NCI-H345 treated with DMSO at 0.1 percent for 48 hours (cell line): ENCODE results near the gene TAF5L.
"Not testable (repeated sequence)": the region's sequence is repeated elsewhere in the genome, so short reads cannot be mapped to it uniquely, and the experiment has no call there.

Source experiments
- DNase-seq: peaks from one replicate; lab custom pipeline; 2025; ENCODE audit not compliant: unreplicated experiment; lab: John Stamatoyannopoulos, UW

TAF5L gene

GRCh38 chr1:229642970-229643369 lies 17.0 kb upstream of the TAF5L start:
- no peak for DNase-seq

GRCh38 chr1:229642376-229642775 lies 16.5 kb upstream of the TAF5L start:
- no peak for DNase-seq

DNA sequence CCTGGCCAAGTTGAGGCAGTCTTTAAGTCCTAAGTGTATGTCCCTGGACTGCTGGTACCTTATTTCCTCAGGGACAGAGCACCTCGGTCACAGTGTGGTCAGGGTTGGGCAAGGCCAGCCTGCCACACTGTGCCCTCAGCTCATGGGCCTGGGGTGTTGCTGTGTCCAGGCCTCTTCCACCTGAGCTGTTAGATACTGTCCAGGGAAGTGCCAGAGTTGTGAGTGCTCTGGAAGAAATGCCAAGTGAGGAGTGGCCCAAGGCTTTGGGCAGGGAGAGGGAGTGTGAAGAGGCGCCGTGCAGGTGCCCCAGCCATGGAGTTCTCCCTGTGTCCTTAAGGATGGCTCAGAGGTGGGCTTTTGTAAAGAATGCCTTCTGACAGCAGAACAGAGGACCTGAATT lies 15.4 kb upstream of the TAF5L start:
- DNase-seq, result no peak

DNA sequence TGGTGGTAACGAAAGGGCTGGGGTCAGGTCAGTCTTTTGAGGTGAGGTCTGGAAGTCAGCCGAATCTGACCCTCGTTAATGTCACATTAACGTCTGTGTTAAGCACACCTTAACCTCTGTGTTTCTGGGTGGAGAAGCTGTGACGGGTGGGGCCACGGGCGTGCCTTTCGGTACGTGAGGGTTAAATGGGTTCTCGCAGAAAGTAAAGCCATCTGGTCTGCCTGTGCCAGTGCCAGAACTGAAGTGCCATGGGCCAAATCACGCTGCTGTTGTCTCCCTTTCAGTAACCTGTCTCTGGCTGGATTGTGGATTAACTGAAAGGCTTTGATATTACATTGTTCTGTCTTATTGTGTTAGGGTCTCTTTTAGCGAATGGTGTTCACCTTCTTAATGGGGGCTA lies 14.5 kb upstream of the TAF5L start:
- DNase-seq, result no peak

GRCh38 chr1:229637746-229638145 lies 11.8 kb upstream of the TAF5L start:
- no peak for DNase-seq

- no peak for DNase-seq
These were observed 10.1 kb upstream of the TAF5L start for GRCh38 chr1:229636042-229636441.

DNA sequence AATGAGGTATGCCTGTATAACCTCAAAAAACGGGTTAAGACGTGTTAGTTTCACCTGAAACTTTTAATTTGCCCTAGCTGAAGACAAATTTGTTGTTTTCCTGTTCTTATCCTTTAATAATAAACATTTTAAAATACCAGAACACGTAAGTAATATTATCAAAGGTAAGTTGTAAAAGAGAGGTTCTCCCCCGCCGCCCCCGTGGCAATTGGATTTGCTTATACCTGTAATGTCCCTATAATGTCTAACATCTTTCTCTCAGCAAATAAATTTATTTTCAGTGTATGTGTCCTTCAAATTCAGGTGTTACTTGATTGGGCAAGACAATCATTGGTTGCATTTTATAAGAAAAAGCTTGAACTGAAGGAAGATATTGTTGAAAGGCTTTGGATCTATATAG lies 6.0 kb upstream of the TAF5L start:
- DNase-seq, result no peak

GRCh38 chr1:229631148-229631547 lies 5.2 kb upstream of the TAF5L start:
- DNase-seq, result no peak

DNA sequence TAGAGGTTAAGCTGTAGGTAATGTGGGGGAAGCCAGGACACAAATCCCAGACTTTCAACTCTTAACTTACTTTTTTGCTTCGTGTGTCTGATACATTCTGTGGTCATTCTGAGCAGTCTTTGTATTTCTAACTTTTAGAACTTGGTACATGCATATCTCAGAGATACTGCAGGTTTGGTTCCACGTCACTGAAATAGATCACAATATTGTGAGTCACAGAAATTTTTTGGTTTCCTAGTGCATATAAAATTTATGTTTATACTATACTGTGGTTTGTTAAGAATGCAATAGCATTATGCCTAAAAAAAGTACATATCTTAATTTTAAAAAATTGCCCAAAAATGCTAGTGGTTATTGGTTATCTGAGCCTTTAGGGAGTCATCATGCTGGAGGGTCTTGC lies 3.3 kb upstream of the TAF5L start:
- no peak for DNase-seq

DNA sequence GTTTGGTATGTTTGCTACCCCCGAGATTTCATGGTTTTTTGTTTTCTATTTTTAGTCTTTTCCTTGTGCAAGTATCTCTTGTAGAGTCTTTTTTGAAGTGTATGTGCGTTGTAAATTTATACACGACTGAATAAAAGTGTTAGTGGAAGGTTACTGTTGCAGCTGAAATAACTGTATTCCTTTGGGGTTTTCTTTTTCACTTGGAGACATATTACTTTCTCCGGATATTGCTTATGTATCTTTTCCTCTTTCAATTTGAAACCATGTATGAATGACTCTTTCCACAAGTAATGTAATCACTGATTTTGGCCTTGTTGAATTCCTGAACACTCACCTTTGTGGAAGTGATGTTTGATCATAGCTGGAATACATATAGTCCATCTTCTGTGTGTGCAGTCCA lies 1.1 kb upstream of the TAF5L start:
- no peak for DNase-seq

GRCh38 chr1:229625071-229625914 lies 629 bp downstream of the TAF5L start:
- no peak for DNase-seq

GRCh38 chr1:229624521-229625070 lies 1.3 kb downstream of the TAF5L start:
- DNase-seq, result no peak

- no peak for DNase-seq
These were observed 2.1 kb downstream of the TAF5L start for GRCh38 chr1:229623838-229624237.

GRCh38 chr1:229623225-229623624 lies 2.7 kb downstream of the TAF5L start:
- DNase-seq, result no peak

DNA sequence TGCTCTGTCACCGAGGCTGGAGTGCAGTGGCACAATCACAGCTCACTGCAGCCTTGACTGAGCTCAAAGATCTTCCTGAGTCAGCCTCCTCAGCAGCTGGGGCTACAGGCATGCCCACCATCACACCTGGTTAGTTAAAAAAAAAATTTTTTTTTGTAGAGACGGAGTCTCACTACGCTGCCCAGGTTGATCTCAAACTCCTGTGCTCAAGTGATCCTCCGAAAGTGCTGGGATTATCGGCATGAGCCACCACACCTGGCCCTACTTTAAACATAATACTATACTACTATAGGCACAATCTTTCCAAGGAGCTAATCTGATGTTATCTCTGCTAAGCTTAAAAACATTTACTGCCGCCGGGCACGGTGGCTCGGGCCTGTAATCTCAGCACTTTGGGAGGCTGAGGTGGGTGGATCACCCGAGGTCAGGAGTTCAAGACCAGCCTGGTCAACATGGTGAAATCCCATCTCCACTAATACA lies 3.2 kb downstream of the TAF5L start:
- DNase-seq, result not testable (repeated sequence)

DNA sequence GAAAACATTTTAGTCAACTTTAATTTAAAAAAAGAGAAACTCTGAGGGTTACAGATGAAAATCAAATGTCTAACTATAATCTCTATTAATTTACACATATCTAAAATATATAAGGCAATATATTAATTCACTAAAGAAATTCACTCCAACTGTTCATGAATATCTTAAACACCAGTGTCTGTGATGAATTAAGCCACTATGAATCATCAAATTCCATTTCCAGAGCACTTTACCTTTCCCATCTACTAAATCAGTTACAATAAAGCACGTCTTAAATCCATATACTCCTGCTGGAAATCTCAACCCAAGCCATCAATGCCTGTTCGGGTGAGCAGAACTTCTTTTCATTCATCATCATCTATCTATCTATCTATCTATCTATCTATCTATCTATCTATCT lies 4.3 kb downstream of the TAF5L start:
- no peak for DNase-seq

DNA sequence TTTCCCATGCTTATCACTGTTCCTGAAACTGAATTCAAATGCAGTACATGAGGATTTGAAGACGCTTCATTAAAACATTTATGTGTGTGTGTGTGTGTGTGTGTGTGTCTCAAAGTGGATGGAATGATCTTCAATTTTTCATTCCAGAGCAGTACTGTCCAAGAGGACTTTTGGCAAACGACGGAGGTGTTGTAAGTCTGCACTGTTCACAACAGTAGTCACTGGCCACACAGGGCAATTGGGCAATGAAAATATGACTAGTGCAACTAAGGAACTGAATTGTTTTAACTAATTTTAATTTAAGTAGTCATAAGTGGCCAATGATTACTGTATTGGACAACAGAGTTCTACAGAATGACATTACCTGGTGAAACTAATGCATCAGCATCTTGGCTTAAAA lies 5.0 kb downstream of the TAF5L start:
- DNase-seq, result no peak

- no peak for DNase-seq
These were observed 6.3 kb downstream of the TAF5L start for GRCh38 chr1:229619614-229620013.

- no peak for DNase-seq
These were observed 6.9 kb downstream of the TAF5L start for GRCh38 chr1:229619002-229619401.

DNA sequence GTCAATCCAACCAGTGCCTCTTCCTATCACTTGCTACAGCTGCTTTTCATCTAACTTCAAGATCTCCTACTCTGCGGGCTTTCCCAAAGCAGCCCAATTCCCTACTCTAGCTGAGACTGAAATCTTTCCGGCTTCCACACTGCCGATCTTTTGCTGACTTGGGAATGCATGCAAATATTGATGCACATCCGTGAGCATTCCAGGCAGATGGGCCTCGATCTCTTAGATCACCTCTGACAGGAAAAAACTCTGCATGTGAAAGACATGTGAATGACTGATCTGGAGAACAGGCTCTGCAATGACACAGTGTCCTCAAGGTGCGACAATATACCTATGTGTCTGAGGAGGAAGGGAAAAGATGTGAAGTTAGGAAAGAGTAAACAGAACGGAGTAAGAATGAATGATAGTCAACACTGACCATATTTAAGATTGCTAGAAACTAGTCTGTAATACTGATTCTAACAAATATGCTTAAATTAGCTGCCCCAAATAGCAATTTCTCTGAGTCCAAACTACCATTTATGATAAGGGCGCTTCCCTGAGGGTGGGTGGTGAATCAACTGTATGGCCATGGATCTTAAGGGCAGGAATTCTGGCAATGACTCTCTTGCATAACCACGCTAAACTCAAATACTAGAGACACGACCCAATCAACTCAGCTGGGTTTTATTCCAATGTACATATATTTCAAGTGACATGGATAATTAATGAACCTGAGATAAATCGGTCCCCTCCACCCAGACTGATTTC lies 8.4 kb downstream of the TAF5L start:
- DNase-seq, result no peak

- no peak for DNase-seq
These were observed 11.2 kb downstream of the TAF5L start for GRCh38 chr1:229614701-229615100.

DNA sequence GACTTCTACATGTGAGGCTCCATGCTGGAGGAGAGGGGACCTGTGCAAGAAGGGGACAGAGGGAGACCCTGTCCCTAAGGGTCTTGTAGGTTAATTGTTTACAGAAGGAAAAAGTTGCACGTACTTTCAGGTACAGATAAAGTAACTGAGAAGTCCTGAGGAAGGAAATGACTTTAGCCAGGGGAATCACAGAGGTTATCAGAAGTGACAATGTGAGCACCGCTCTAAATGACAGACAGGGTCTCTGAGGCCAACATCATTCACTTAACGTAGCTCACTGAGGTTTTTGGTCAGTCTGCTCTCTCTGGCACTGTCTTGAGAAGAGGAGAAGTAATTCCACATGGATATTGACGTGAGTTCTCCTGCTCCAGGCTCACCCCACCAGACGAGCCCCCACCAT lies 12.0 kb downstream of the TAF5L start:
- no peak for DNase-seq
